Neural progenitor cell (in vitro differentiated cells): ENCODE results near the gene TMEM132E. TPM values are rescaled to one million over a fixed set of nuclear protein-coding genes. Genes with fewer than 3 reads are reported as not detected.
A peak's percentile ranks its signal among the peaks of the same experiment; 100 is the strongest.

Experiments
- DNase-seq: peaks from one replicate; pipeline ENCODE4 v3.0.0-alpha.2; 2016; ENCODE audit warnings: low spot score
- H2AFZ ChIP-seq: fragments of 200-600 bp; sonication (generic); replicated peaks from 2 replicates; pipeline ENCODE4 v1.6.1; 2016; ENCODE audit warnings: antibody characterized with exemption
- H3F3A ChIP-seq: fragments of 200-600 bp; sonication (generic); 2 replicates; pipeline ENCODE4 v1.6.1; 2016; ENCODE audit warnings: antibody characterized with exemption, low read depth
- H3K27ac ChIP-seq: fragments of 200-600 bp; sonication (generic); 2 replicates; pipeline ENCODE4 v1.5.1; 2016; ENCODE audit warnings: mild to moderate bottlenecking
- H3K27me3 ChIP-seq: fragments of 200-600 bp; sonication (generic); 2 replicates; pipeline ENCODE4 v1.6.1; 2016; ENCODE audit warnings: mild to moderate bottlenecking, moderate library complexity
- H3K36me3 ChIP-seq: fragments of 200-600 bp; sonication (generic); 2 replicates; pipeline ENCODE4 v1.5.1; 2016
- H3K4me1 ChIP-seq: fragments of 200-600 bp; sonication (generic); 2 replicates; pipeline ENCODE4 v1.6.1; 2016; ENCODE audit warnings: mixed run types
- H3K4me2 ChIP-seq: fragments of 200-600 bp; sonication (generic); 2 replicates; pipeline ENCODE4 v1.6.1; 2016
- H3K4me3 ChIP-seq: fragments of 200-600 bp; sonication (generic); 2 replicates; pipeline ENCODE4 v1.5.1; 2016
- H3K79me2 ChIP-seq: fragments of 200-600 bp; sonication (generic); 2 replicates; pipeline ENCODE4 v1.6.1; 2016; ENCODE audit warnings: low read depth
- H3K9ac ChIP-seq: fragments of 200-600 bp; sonication (generic); 2 replicates; pipeline ENCODE4 v1.6.1; 2016
- H3K9me3 ChIP-seq: fragments of 200-600 bp; sonication (generic); 2 replicates; pipeline ENCODE4 v1.5.1; 2016; ENCODE audit warnings: low read depth
- H4K20me1 ChIP-seq: fragments of 200-600 bp; sonication (generic); 2 replicates; pipeline ENCODE4 v1.6.1; 2016; ENCODE audit warnings: low read depth
- H3K27ac Mint-ChIP-seq: 3 replicates; pipeline ENCODE4 v1.8.0; 2021; ENCODE audit warnings: mixed read lengths
- H3K27me3 Mint-ChIP-seq: 2 replicates; pipeline ENCODE4 v1.8.0; 2022; ENCODE audit warnings: low read depth, mild to moderate bottlenecking, inconsistent platforms, moderate library complexity, mixed read lengths; ENCODE audit not compliant: insufficient read depth
- H3K36me3 Mint-ChIP-seq: 3 replicates; pipeline ENCODE4 v1.8.0; 2021; ENCODE audit warnings: mixed read lengths
- H3K4me1 Mint-ChIP-seq: 3 replicates; pipeline ENCODE4 v1.8.0; 2021; ENCODE audit warnings: mixed read lengths
- H3K4me3 Mint-ChIP-seq: 3 replicates; pipeline ENCODE4 v1.8.0; 2021; ENCODE audit warnings: mild to moderate bottlenecking, moderate library complexity, mixed read lengths
- H3K9me3 Mint-ChIP-seq: 3 replicates; pipeline ENCODE4 v1.8.0; 2020; ENCODE audit warnings: mixed read lengths
- EZH2 ChIP-seq: fragments of 200-600 bp; sonication (generic); IDR thresholded peaks from 2 replicates; pipeline ENCODE4 v1.6.1; 2017; ENCODE audit warnings: antibody characterized with exemption, mild to moderate bottlenecking, moderate library complexity
- EZH2phosphoT487 ChIP-seq: fragments of 200-600 bp; sonication (generic); IDR thresholded peaks from 2 replicates; pipeline ENCODE4 v1.6.1; 2017; ENCODE audit warnings: antibody characterized with exemption
- total RNA-seq: library from RNA; depleted of rRNA; stranded (reverse); fragments of >200 nt; gene quantifications from 2 replicates; pipeline ENCODE4 v1.2.3, GENCODE V29; 2015; ENCODE audit warnings: low replicate concordance
- TF ChIP-seq, protein P1 (sequence below): fragments of 200-600 bp; sonication (generic); IDR thresholded peaks from 2 replicates; pipeline ENCODE4 v1.5.1; 2017; ENCODE audit warnings: antibody characterized with exemption, mild to moderate bottlenecking

TMEM132E gene
- total RNA-seq, 1 donor from 2014 or later = 0.21 TPM

DNA sequence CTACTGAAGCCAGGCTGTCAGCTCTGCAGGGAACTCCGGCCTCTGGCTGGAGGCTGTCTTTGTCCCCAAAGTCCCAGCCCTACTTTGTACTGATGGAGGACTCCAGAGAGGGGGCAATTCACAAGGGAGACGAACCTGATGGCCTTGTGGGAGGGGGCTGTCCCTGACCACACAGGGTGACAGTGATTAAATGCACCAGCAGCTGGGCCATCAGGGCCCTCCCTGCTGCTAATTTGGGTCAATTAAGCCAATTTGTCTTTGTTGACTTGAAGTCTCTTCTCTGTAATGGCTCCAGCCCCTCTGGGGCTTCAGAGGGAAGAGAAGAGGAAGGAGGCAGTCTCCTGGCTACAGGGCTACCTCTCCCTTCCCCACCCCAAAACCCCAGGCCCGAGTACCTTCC lies 22.0 kb downstream of the TMEM132E start:
- H4K20me1 ChIP-seq = no peaks in the 10 kb centered on the region
- H3K4me3 Mint-ChIP-seq = no peak overlapping the region

DNA sequence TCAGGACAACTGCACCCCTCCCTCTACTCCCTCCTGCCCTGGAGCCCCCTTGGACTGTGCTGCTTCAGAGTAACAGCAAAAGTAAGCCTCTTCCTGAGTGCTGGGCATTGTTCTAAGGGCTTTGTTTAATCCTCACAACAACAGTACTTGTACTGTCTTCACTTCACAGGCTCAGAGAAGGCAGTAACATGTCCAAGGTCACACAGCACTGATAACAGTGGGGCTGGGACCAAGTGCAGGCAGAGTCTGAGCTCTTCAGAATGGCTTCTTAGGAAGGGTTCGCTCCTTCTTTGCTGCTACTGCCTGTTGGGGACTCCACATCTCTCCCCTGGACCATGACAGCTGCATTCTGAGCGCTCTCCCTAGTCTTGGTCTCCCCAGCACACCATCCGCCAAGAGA lies 24.6 kb downstream of the TMEM132E start:
- Mint-ChIP-seq H3K9me3 (peaks cover 5% of the 10 kb centered on the region), H3K27ac (peak overlapping the region; percentile 6), H3K27me3 (peaks cover 23% of the 10 kb centered on the region), H3K36me3 (no peaks in the 10 kb centered on the region), H3K4me3 (no peak overlapping the region), H3K4me1 (peaks cover 44% of the 10 kb centered on the region)
- H3K4me2 ChIP-seq = no peak overlapping the region
- H3K27me3 ChIP-seq = no peaks in the 10 kb centered on the region
- no peak overlapping the region for H2AFZ ChIP-seq
- no peak overlapping the region for H3K9ac ChIP-seq
- no peaks in the 10 kb centered on the region for H4K20me1 ChIP-seq
- H3F3A ChIP-seq = no peaks in the 10 kb centered on the region
- H3K27ac ChIP-seq = no peak overlapping the region
- H3K4me1 ChIP-seq = peaks cover 35% of the 10 kb centered on the region
- TF ChIP-seq EZH2phosphoT487 = no peak
- TF ChIP-seq, protein P1, sequence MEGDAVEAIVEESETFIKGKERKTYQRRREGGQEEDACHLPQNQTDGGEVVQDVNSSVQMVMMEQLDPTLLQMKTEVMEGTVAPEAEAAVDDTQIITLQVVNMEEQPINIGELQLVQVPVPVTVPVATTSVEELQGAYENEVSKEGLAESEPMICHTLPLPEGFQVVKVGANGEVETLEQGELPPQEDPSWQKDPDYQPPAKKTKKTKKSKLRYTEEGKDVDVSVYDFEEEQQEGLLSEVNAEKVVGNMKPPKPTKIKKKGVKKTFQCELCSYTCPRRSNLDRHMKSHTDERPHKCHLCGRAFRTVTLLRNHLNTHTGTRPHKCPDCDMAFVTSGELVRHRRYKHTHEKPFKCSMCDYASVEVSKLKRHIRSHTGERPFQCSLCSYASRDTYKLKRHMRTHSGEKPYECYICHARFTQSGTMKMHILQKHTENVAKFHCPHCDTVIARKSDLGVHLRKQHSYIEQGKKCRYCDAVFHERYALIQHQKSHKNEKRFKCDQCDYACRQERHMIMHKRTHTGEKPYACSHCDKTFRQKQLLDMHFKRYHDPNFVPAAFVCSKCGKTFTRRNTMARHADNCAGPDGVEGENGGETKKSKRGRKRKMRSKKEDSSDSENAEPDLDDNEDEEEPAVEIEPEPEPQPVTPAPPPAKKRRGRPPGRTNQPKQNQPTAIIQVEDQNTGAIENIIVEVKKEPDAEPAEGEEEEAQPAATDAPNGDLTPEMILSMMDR = no peak
- no peak for TF ChIP-seq EZH2
- H3K79me2 ChIP-seq = no peaks in the 10 kb centered on the region
- H3K9me3 ChIP-seq = no peaks in the 10 kb centered on the region
- no peak for DNase-seq
- H3K36me3 ChIP-seq = no peaks in the 10 kb centered on the region
- H3K4me3 ChIP-seq = no peak overlapping the region

More for the DNA sequence above, 22.0 kb downstream of the TMEM132E start:
- Histone ChIP-seq H3K4me1 (peaks cover 39% of the 10 kb centered on the region), H3F3A (no peaks in the 10 kb centered on the region), H3K4me3 (no peak overlapping the region), H3K79me2 (no peaks in the 10 kb centered on the region), H3K27me3 (no peaks in the 10 kb centered on the region), H3K27ac (no peak overlapping the region), H3K9ac (no peak overlapping the region), H3K36me3 (no peaks in the 10 kb centered on the region), H2AFZ (no peak overlapping the region), H3K9me3 (no peaks in the 10 kb centered on the region), H3K4me2 (peak overlapping the region; percentile 45)
- TF ChIP-seq, protein P1 = no peak
- TF ChIP-seq EZH2 = no peak
- no peak for TF ChIP-seq EZH2phosphoT487
- Mint-ChIP-seq H3K9me3 (peaks cover 5% of the 10 kb centered on the region), H3K27me3 (peaks cover 18% of the 10 kb centered on the region), H3K36me3 (no peaks in the 10 kb centered on the region), H3K27ac (no peak overlapping the region), H3K4me1 (peaks cover 29% of the 10 kb centered on the region)
- peak; percentile 38 for DNase-seq

DNA sequence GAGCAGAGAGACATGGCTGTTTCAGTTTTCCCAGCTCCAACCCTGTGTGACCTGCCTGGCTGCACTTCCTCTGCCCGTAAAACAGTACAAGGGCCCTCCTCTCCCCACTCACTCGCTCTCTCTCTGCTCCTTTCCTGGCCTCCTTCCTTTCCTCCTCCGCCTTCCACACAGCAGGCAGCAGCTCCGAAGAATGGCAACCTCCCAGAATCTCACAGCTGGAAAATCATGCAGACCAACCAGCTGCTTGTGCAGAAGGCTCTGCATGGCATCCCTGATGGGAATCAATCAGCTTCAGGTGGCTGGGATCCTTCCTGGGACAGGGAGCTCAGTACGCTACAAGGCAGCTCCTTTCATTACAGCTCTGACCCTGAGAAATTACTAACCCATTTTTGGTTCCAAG lies 27.4 kb downstream of the TMEM132E start:
- no peaks in the 10 kb centered on the region for H3F3A ChIP-seq
- Mint-ChIP-seq H3K4me3 (no peak overlapping the region), H3K27me3 (peaks cover 20% of the 10 kb centered on the region), H3K4me1 (peaks cover 42% of the 10 kb centered on the region), H3K9me3 (peaks cover 4% of the 10 kb centered on the region), H3K27ac (peak overlapping the region; percentile 39), H3K36me3 (no peaks in the 10 kb centered on the region)
- H3K79me2 ChIP-seq = no peaks in the 10 kb centered on the region
- TF ChIP-seq EZH2 (no peak), EZH2phosphoT487 (no peak)
- TF ChIP-seq, protein P1 = no peak
- no peak overlapping the region for H3K27ac ChIP-seq
- H3K4me3 ChIP-seq = no peak overlapping the region
- no peaks in the 10 kb centered on the region for H3K9me3 ChIP-seq
- peak overlapping the region; percentile 22 for H3K4me2 ChIP-seq
- no peaks in the 10 kb centered on the region for H4K20me1 ChIP-seq
- H3K27me3 ChIP-seq = no peaks in the 10 kb centered on the region
- H3K4me1 ChIP-seq = peaks cover 31% of the 10 kb centered on the region
- H2AFZ ChIP-seq = no peak overlapping the region
- H3K36me3 ChIP-seq = no peaks in the 10 kb centered on the region
- no peak overlapping the region for H3K9ac ChIP-seq
- no peak for DNase-seq
